Measurements from ENCODE around the gene RASAL2. TPM values are rescaled to one million over a fixed set of nuclear protein-coding genes. Genes with fewer than 3 reads are reported as not detected.

Gene RASAL2
- total and polyA plus RNA-seq, 9 of the 15 experiments (the other 6 are each of a cell fraction or from before 2014, with no cell fraction given) = 0.13 to 1.0 (median 0.62) TPM

DNA sequence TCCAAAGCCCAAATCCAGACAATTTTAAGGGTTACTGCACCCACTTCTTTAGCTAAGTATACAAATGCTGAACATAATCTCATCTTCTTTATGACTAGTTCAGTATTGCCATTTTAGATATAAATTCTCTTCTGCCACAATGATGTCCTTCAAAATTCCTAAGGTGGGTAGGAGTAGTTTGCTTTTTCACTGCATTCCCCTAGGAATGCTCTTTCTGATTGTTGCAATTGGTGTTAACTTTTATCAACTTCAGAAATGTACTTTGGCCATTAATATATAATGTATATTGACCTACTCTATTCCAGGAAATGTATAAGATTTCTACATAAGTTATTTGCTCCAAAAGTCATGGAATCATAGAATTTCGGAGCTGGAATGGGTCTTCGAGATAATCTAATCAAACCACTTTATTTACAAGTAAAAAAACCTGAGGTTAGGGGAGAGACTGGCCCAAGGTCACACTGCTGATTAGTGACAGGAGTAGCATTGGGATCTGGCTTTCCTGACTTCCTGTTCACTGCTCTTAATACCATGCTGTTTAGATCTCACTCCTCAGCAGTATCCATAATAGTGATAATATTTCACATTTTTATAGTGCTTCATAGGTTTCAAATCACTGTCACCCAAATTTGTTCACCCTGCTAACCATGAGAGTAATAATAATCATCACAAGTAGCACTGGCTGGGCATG lies 46.4 kb upstream of the RASAL2 start:
- WGBS (ENCODE audit: insufficient coverage, low coverage, missing lambda C conversion rate) = 0% methylated on average over 2 of the region's 2 CpGs
- Histone ChIP-seq H3K9me3 (replicated peaks; ENCODE audit: control insufficient read depth, insufficient read depth, low read depth, low read length) (no peaks in the 10 kb centered on the region), H4K20me1 (replicated peaks; ENCODE audit: control insufficient read depth, insufficient read depth, low read length) (no peaks in the 10 kb centered on the region), H3K4me3 (no peak overlapping the region), H3K9ac (ENCODE audit: insufficient read depth in 1 of 2, low read depth in 2 of 2, low read length in 2 of 2) (no peak overlapping the region), H2AFZ (ENCODE audit: low read depth, low read length) (no peak overlapping the region), H3K36me3 (ENCODE audit: control insufficient read depth, insufficient read depth, low read length) (no peaks in the 10 kb centered on the region), H3K27me3 (ENCODE audit: control insufficient read depth in 2 of 2, insufficient read depth in 2 of 2, low read length in 2 of 2) (no peaks in the 10 kb centered on the region), H3K27ac (ENCODE audit: extremely low read depth, low read depth, low read length) (no peak overlapping the region), H3K9me1 (ENCODE audit: control insufficient read depth, insufficient read depth, low read length) (no peaks in the 10 kb centered on the region), H3K4me2 (ENCODE audit: insufficient read depth, low read length) (no peak overlapping the region), H3K79me2 (ENCODE audit: control insufficient read depth, insufficient read depth, low read length) (no peaks in the 10 kb centered on the region), H3K4me1 (replicated peaks in 1 of 2; ENCODE audit: control insufficient read depth in 2 of 2, insufficient read depth in 2 of 2, low read length in 2 of 2) (no peaks in the 10 kb centered on the region)
- ATAC-seq (no peak), FAIRE-seq (no peak), DNase-seq (ENCODE audit: extremely low read depth in 1 of 4, low spot score in 3 of 4) (no peak)
- in situ Hi-C loops (cut with MboI) = no loop called here
- TF ChIP-seq RBBP5 (IDR thresholded peaks at IDR 0.05; ENCODE audit: borderline replicate concordance, insufficient read depth, low read length, poor library complexity, severe bottlenecking) (no peak), FOXJ2 (tag; IDR thresholded peaks at IDR 0.05) (no peak), ZNF212 (CRISPR knock-in tag; IDR thresholded peaks at IDR 0.05) (no peak), SAP30 (IDR thresholded peaks at IDR 0.05; ENCODE audit: borderline replicate concordance, insufficient read depth, low read depth, low read length, poor library complexity, severe bottlenecking) (no peak), RBM34 (IDR thresholded peaks at IDR 0.05; ENCODE audit: borderline replicate concordance, insufficient read depth, low read length) (no peak), BCL6 (CRISPR knock-in tag; IDR thresholded peaks at IDR 0.05) (no peak), ZC3H4 (CRISPR knock-in tag; IDR thresholded peaks at IDR 0.05; ENCODE audit: borderline replicate concordance) (no peak)
- TF ChIP-seq, protein P1, sequence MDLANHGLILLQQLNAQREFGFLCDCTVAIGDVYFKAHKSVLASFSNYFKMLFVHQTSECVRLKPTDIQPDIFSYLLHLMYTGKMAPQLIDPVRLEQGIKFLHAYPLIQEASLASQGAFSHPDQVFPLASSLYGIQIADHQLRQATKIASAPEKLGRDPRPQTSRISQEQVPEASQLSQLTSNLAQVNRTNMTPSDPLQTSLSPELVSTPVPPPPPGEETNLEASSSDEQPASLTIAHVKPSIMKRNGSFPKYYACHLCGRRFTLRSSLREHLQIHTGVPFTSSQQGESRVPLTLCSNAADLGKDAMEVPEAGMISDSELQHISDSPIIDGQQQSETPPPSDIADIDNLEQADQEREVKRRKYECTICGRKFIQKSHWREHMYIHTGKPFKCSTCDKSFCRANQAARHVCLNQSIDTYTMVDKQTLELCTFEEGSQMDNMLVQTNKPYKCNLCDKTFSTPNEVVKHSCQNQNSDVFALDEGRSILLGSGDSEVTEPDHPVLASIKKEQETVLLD (IDR thresholded peaks at IDR 0.05) = no peak
- TF ChIP-seq, protein P2, sequence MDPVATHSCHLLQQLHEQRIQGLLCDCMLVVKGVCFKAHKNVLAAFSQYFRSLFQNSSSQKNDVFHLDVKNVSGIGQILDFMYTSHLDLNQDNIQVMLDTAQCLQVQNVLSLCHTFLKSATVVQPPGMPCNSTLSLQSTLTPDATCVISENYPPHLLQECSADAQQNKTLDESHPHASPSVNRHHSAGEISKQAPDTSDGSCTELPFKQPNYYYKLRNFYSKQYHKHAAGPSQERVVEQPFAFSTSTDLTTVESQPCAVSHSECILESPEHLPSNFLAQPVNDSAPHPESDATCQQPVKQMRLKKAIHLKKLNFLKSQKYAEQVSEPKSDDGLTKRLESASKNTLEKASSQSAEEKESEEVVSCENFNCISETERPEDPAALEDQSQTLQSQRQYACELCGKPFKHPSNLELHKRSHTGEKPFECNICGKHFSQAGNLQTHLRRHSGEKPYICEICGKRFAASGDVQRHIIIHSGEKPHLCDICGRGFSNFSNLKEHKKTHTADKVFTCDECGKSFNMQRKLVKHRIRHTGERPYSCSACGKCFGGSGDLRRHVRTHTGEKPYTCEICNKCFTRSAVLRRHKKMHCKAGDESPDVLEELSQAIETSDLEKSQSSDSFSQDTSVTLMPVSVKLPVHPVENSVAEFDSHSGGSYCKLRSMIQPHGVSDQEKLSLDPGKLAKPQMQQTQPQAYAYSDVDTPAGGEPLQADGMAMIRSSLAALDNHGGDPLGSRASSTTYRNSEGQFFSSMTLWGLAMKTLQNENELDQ (CRISPR knock-in tag; IDR thresholded peaks at IDR 0.05; ENCODE audit: borderline replicate concordance) = no peak
- BruUV-seq (replicated peaks) = no TSS peak
- intact Hi-C loops (cut with micrococcal nuclease) = no loop called here
- ChIA-PET CTCF (ENCODE audit: low intra/inter-chr PET ratio) (no interaction called here), POLR2A (no interaction called here)

Measured in K562 (cell line).